GM23338 (cell line): ENCODE measurements around the gene PEX11A. TPM values are rescaled to one million over a fixed set of nuclear protein-coding genes. Genes with fewer than 3 reads are reported as not detected.

Experiments used
- ATAC-seq: fragments of 200-7000 bp; cut with Tn5 transposase; 3 replicates; pipeline ENCODE4 v1.9.1; 2020
- DNase-seq: peaks from one replicate; pipeline ENCODE4 v3.0.0-alpha.2; 2015; ENCODE audit warnings: low spot score
- H2AFZ ChIP-seq: fragments of 200-600 bp; sonication (generic); 2 replicates; pipeline ENCODE4 v1.8.0; 2016; ENCODE audit warnings: antibody characterized with exemption, mild to moderate bottlenecking, moderate library complexity
- H3F3A ChIP-seq: fragments of 200-600 bp; sonication (generic); replicated peaks from 2 replicates; pipeline ENCODE4 v1.8.0; 2017; ENCODE audit warnings: antibody characterized with exemption, mixed run types, low read depth
- H3K27ac ChIP-seq: fragments of 200-600 bp; sonication (generic); 2 replicates; pipeline ENCODE4 v1.6.1; 2016; ENCODE audit warnings: low read depth
- H3K27me3 ChIP-seq: fragments of 200-600 bp; sonication (generic); 2 replicates; pipeline ENCODE4 v1.8.0; 2016; ENCODE audit warnings: mild to moderate bottlenecking, mixed run types, moderate library complexity; ENCODE audit not compliant: insufficient read depth
- H3K36me3 ChIP-seq: fragments of 200-600 bp; sonication (generic); 2 replicates; pipeline ENCODE4 v1.8.0; 2016; ENCODE audit warnings: mild to moderate bottlenecking; ENCODE audit not compliant: insufficient read depth
- H3K4me1 ChIP-seq: fragments of 200-600 bp; sonication (generic); 2 replicates; pipeline ENCODE4 v1.8.0; 2016; ENCODE audit warnings: mild to moderate bottlenecking, moderate library complexity; ENCODE audit not compliant: insufficient read depth
- H3K4me2 ChIP-seq: fragments of 200-600 bp; sonication (generic); 2 replicates; pipeline ENCODE4 v1.7.1; 2017; ENCODE audit warnings: mixed run types
- H3K4me3 ChIP-seq: fragments of 200-600 bp; sonication (generic); 2 replicates; pipeline ENCODE4 v1.6.1; 2016; ENCODE audit warnings: mixed run types
- H3K79me2 ChIP-seq: fragments of 200-600 bp; sonication (generic); replicated peaks from 2 replicates; pipeline ENCODE4 v1.8.0; 2017; ENCODE audit warnings: mild to moderate bottlenecking; ENCODE audit not compliant: insufficient read depth
- H3K9me2 ChIP-seq: fragments of 200-600 bp; sonication (generic); 2 replicates; pipeline ENCODE4 v1.8.0; 2017; ENCODE audit not compliant: insufficient read depth
- H4K20me1 ChIP-seq: fragments of 200-600 bp; sonication (generic); replicated peaks from 2 replicates; pipeline ENCODE4 v1.8.0; 2017; ENCODE audit warnings: mild to moderate bottlenecking; ENCODE audit not compliant: insufficient read depth
- H3K27ac Mint-ChIP-seq: 2 replicates; pipeline ENCODE4 v1.8.0; 2020; ENCODE audit warnings: inconsistent platforms, mild to moderate bottlenecking, moderate library complexity, mixed read lengths
- H3K27me3 Mint-ChIP-seq: 3 replicates; pipeline ENCODE4 v1.8.0; 2022; ENCODE audit warnings: low read depth, mild to moderate bottlenecking, moderate library complexity, mixed read lengths, inconsistent platforms; ENCODE audit not compliant: insufficient read depth, poor library complexity
- H3K36me3 Mint-ChIP-seq: 3 replicates; pipeline ENCODE4 v1.8.0; 2021; ENCODE audit warnings: low read depth, mild to moderate bottlenecking, inconsistent platforms, moderate library complexity, mixed read lengths
- H3K4me1 Mint-ChIP-seq: 3 replicates; pipeline ENCODE4 v1.8.0; 2020; ENCODE audit warnings: mild to moderate bottlenecking, inconsistent platforms, mixed read lengths
- H3K4me3 Mint-ChIP-seq: 3 replicates; pipeline ENCODE4 v1.8.0; 2021; ENCODE audit warnings: moderate library complexity, mild to moderate bottlenecking, inconsistent platforms, mixed read lengths
- H3K9me3 Mint-ChIP-seq: 3 replicates; pipeline ENCODE4 v1.8.0; 2020; ENCODE audit warnings: moderate library complexity, mild to moderate bottlenecking, inconsistent platforms, mixed read lengths
- CREB1 ChIP-seq: fragments of 250-450 bp; sonication (Bioruptor Pico); IDR thresholded peaks from 2 replicates; pipeline ENCODE4 v1.5.0; 2020; ENCODE audit warnings: low read depth, mild to moderate bottlenecking, moderate library complexity
- CTCF ChIP-seq, 2 experiments: fragments of 200-600 bp in 1 of 2; sonication (generic) in 1 of 2; conservative IDR thresholded peaks; 2 replicates each; pipeline versions ENCODE4 v1.5.1 to v1.6.1; 2016 to 2017; ENCODE audit warnings: antibody characterized with exemption in 2 of 2, low read depth in 2 of 2, mild to moderate bottlenecking in 2 of 2, moderate library complexity in 1 of 2
- ETS1 ChIP-seq: IDR thresholded peaks from 2 replicates; pipeline ENCODE4 v1.6.1; 2016; ENCODE audit warnings: antibody characterized with exemption
- EZH2 ChIP-seq: fragments of 200-600 bp; sonication (generic); IDR thresholded peaks from one replicate; pipeline ENCODE4 v1.8.0; 2017; ENCODE audit warnings: antibody characterized with exemption, mild to moderate bottlenecking, low read depth; ENCODE audit not compliant: unreplicated experiment
- EZH2phosphoT487 ChIP-seq: fragments of 200-600 bp; sonication (generic); IDR thresholded peaks from one replicate; pipeline ENCODE4 v1.8.1; 2018; ENCODE audit warnings: antibody characterized with exemption; ENCODE audit not compliant: unreplicated experiment
- NANOG ChIP-seq: IDR thresholded peaks from 2 replicates; pipeline ENCODE4 v1.6.1; 2016; ENCODE audit warnings: antibody characterized with exemption, borderline replicate concordance
- POLR2AphosphoS5 ChIP-seq: IDR thresholded peaks from 2 replicates; pipeline ENCODE4 v1.6.1; 2016; ENCODE audit warnings: antibody characterized with exemption, low read depth
- REST ChIP-seq: IDR thresholded peaks from one replicate; pipeline ENCODE4 v1.6.1; 2018; ENCODE audit warnings: antibody characterized with exemption; ENCODE audit not compliant: unreplicated experiment
- STAT1 ChIP-seq: IDR thresholded peaks from one replicate; pipeline ENCODE4 v1.6.1; 2016; ENCODE audit warnings: antibody characterized with exemption; ENCODE audit not compliant: unreplicated experiment
- ZNF114 ChIP-seq: fragments of 250-450 bp; sonication (Bioruptor Pico); IDR thresholded peaks from 2 replicates; pipeline ENCODE4 v1.5.0; 2020; ENCODE audit warnings: mild to moderate bottlenecking, moderate library complexity
- ZNF331 ChIP-seq: fragments of 250-450 bp; sonication (Bioruptor Pico); IDR thresholded peaks from 2 replicates; pipeline ENCODE4 v1.5.0; 2020; ENCODE audit warnings: low read depth, mild to moderate bottlenecking, moderate library complexity
- ZNF462 ChIP-seq: fragments of 250-450 bp; sonication (Bioruptor Pico); IDR thresholded peaks from 2 replicates; pipeline ENCODE4 v1.5.0; 2020; ENCODE audit warnings: mild to moderate bottlenecking, moderate library complexity
- polyA plus RNA-seq: library from polyadenylated mRNA; unstranded; fragments of >200 nt; fragmentation: Nextera tagmentation; extraction: Ambion mirVana; gene quantifications from 2 replicates; pipeline ENCODE4 v1.2.1, GENCODE V29; 2016
- total RNA-seq: library from RNA; depleted of rRNA; stranded (reverse); fragments of >200 nt; shearing (Covaris generic); gene quantifications from 2 replicates; pipeline ENCODE4 v1.2.3, GENCODE V29; 2014

The PEX11A gene
- total and polyA plus RNA-seq, 2 experiments from 2014 or later: 2.1 to 4.8 TPM

- TF ChIP-seq ZNF114 (CRISPR knock-in tag) (no peak), POLR2AphosphoS5 (no peak), ETS1 (no peak), NANOG (no peak), EZH2phosphoT487 (no peak), CREB1 (no peak)
Measured at GRCh38 chr15:89728254-89728653, 37.7 kb upstream of the PEX11A start (continued).

- no peak overlapping the region for H3K4me3 Mint-ChIP-seq
- no peak overlapping the region for H3K4me3 ChIP-seq
- no peaks in the 10 kb centered on the region for H3K4me1 ChIP-seq
- TF ChIP-seq EZH2 (no peak), STAT1 (no peak), ZNF462 (no peak), REST (no peak), ZNF331 (no peak), EZH2phosphoT487 (no peak), POLR2AphosphoS5 (no peak), CTCF (conservative IDR thresholded peaks at IDR 0.05; ENCODE audit: low read depth in 2 of 2) (no peak)
- no peaks in the 10 kb centered on the region for H4K20me1 ChIP-seq
- H3K79me2 ChIP-seq: no peaks in the 10 kb centered on the region
- H2AFZ ChIP-seq: no peak overlapping the region
- no peaks in the 10 kb centered on the region for H3F3A ChIP-seq
- H3K9me3 Mint-ChIP-seq: peaks cover 3% of the 10 kb centered on the region; the same call in 2 of the 3 replicates
- H3K4me2 ChIP-seq: no peak overlapping the region
- H3K27ac Mint-ChIP-seq: no peak overlapping the region
- no peaks in the 10 kb centered on the region for H3K36me3 Mint-ChIP-seq
- no peaks in the 10 kb centered on the region for H3K4me1 Mint-ChIP-seq
- ATAC-seq (no peak), DNase-seq (no peak)
- H3K27ac ChIP-seq: no peak overlapping the region
- H3K9me2 ChIP-seq: no peaks in the 10 kb centered on the region
- H3K36me3 ChIP-seq: no peaks in the 10 kb centered on the region
- H3K27me3 ChIP-seq: no peaks in the 10 kb centered on the region
- peaks cover 3% of the 10 kb centered on the region for H3K27me3 Mint-ChIP-seq
Measured at GRCh38 chr15:89725064-89725463, 34.5 kb upstream of the PEX11A start.
